Progenitor cell of endocrine pancreas (in vitro differentiated cells): ENCODE data around the gene ANO4. TPM values are rescaled to one million over a fixed set of nuclear protein-coding genes. Genes with fewer than 3 reads are reported as not detected.

Experiments used
- DNase-seq: peaks from one replicate; pipeline ENCODE4 v3.0.0; 2021; ENCODE audit warnings: low spot score; ENCODE audit not compliant: unreplicated experiment
- H3K27ac Mint-ChIP-seq: 2 replicates; pipeline ENCODE4 v1.8.0; 2021; ENCODE audit warnings: mild to moderate bottlenecking, moderate library complexity, mixed read lengths
- H3K27me3 Mint-ChIP-seq: 2 replicates; pipeline ENCODE4 v1.8.0; 2021; ENCODE audit warnings: mixed read lengths
- H3K36me3 Mint-ChIP-seq: 2 replicates; pipeline ENCODE4 v1.8.0; 2022; ENCODE audit warnings: mixed read lengths; ENCODE audit not compliant: insufficient read depth
- H3K4me1 Mint-ChIP-seq: 2 replicates; pipeline ENCODE4 v1.8.0; 2021; ENCODE audit warnings: low read depth, mixed read lengths
- H3K4me3 Mint-ChIP-seq: 2 replicates; pipeline ENCODE4 v1.8.0; 2021; ENCODE audit warnings: low read depth, mild to moderate bottlenecking, moderate library complexity, mixed read lengths
- H3K9me3 Mint-ChIP-seq: 2 replicates; pipeline ENCODE4 v1.8.0; 2021; ENCODE audit warnings: low read depth, mixed read lengths
- CTCF ChIP-seq: fragments of 200-600 bp; sonication (generic); IDR thresholded peaks from one replicate; pipeline ENCODE4 v1.5.0; 2021; ENCODE audit warnings: antibody characterized with exemption, mild to moderate bottlenecking; ENCODE audit not compliant: unreplicated experiment
- total RNA-seq: library from RNA; stranded (reverse); gene quantifications from 2 replicates; pipeline ENCODE4 v1.2.1, GENCODE V29; 2021

ANO4 gene
- total RNA-seq, 1 donor from 2014 or later = 0.38 TPM

- Mint-ChIP-seq H3K36me3 (no peaks in the 10 kb centered on the region), H3K4me1 (peaks cover 2% of the 10 kb centered on the region), H3K27ac (no peak overlapping the region), H3K27me3 (no peaks in the 10 kb centered on the region), H3K4me3 (no peak overlapping the region), H3K9me3 (peaks cover 3% of the 10 kb centered on the region)
- no peak for TF ChIP-seq CTCF
- DNase-seq = no peak
These were observed 68.1 kb downstream of the ANO4 start for GRCh38 chr12:100862676-100863075.

GRCh38 chr12:100864366-100864765, 69.8 kb downstream of the ANO4 start:
- no peak overlapping the region for H3K4me3 Mint-ChIP-seq
- TF ChIP-seq CTCF = no peak
- no peaks in the 10 kb centered on the region for H3K27me3 Mint-ChIP-seq
- peaks cover 3% of the 10 kb centered on the region for H3K9me3 Mint-ChIP-seq
- no peak for DNase-seq
- peaks cover 2% of the 10 kb centered on the region for H3K4me1 Mint-ChIP-seq
- no peak overlapping the region for H3K27ac Mint-ChIP-seq
- no peaks in the 10 kb centered on the region for H3K36me3 Mint-ChIP-seq

GRCh38 chr12:100867639-100868393, 73.2 kb downstream of the ANO4 start:
- H3K4me3 Mint-ChIP-seq = no peak overlapping the region
- no peak overlapping the region for H3K27ac Mint-ChIP-seq
- DNase-seq = no peak
- TF ChIP-seq CTCF = no peak
- peaks cover under 1% of the 10 kb centered on the region for H3K9me3 Mint-ChIP-seq
- H3K36me3 Mint-ChIP-seq = no peaks in the 10 kb centered on the region
- H3K4me1 Mint-ChIP-seq = peaks cover 16% of the 10 kb centered on the region
- no peaks in the 10 kb centered on the region for H3K27me3 Mint-ChIP-seq

- peaks cover 14% of the 10 kb centered on the region for H3K4me1 Mint-ChIP-seq
- TF ChIP-seq CTCF = no peak
- peaks cover 7% of the 10 kb centered on the region for H3K9me3 Mint-ChIP-seq
- H3K27me3 Mint-ChIP-seq = no peaks in the 10 kb centered on the region
- H3K36me3 Mint-ChIP-seq = peaks cover 1% of the 10 kb centered on the region
- H3K4me3 Mint-ChIP-seq = no peak overlapping the region
- H3K27ac Mint-ChIP-seq = no peak overlapping the region
- DNase-seq = no peak
These were observed 73.9 kb downstream of the ANO4 start for GRCh38 chr12:100868487-100868886.

- Mint-ChIP-seq H3K4me1 (peaks cover 14% of the 10 kb centered on the region), H3K9me3 (peaks cover 8% of the 10 kb centered on the region), H3K27ac (no peak overlapping the region), H3K36me3 (peaks cover 1% of the 10 kb centered on the region), H3K4me3 (no peak overlapping the region), H3K27me3 (no peaks in the 10 kb centered on the region)
- no peak for TF ChIP-seq CTCF
- DNase-seq = no peak
These were observed 76.7 kb downstream of the ANO4 start for GRCh38 chr12:100871195-100871734.
